ENCODE results near the gene DCLK2.

GRCh38 chr4:150264595-150265161, 186.4 kb downstream of the DCLK2 start:
- TF ChIP-seq CTCF (IDR thresholded peaks at IDR 0.05; ENCODE audit: poor library complexity, severe bottlenecking) (no peak), SMC3 (conservative IDR thresholded peaks at IDR 0.05; ENCODE audit: poor library complexity) (no peak), RAD21 (conservative IDR thresholded peaks at IDR 0.05) (no peak)
